Suprapubic skin (tissue), 3 donors: ENCODE measurements around the gene PCDHA11.

Experiments
- CTCF ChIP-seq, 2 donors: fragments of 200-600 bp in 1 of 2; fragments of 450-650 bp in 1 of 2; sonication (generic) in 1 of 2; IDR thresholded peaks; one replicate each; pipeline ENCODE4 v1.5.1; 2016 to 2019; ENCODE audit warnings: antibody characterized with exemption in 2 of 2, mild to moderate bottlenecking in 1 of 2, moderate library complexity in 1 of 2
- EP300 ChIP-seq: sonication (generic); formaldehyde crosslinking; IDR thresholded peaks from one replicate; pipeline ENCODE4 v1.6.1; 2017; ENCODE audit warnings: antibody characterized with exemption
- POLR2A ChIP-seq, 2 donors: fragments of 450-650 bp; IDR thresholded peaks; one replicate each; pipeline ENCODE4 v1.6.1; 2017; ENCODE audit warnings: antibody characterized with exemption in 2 of 2, mild to moderate bottlenecking in 2 of 2, moderate library complexity in 2 of 2

GRCh38 chr5:140868721-140869554, at the start of gene PCDHA11:
- TF ChIP-seq CTCF (IDR thresholded peaks at IDR 0.05) = no peak
- no peak for TF ChIP-seq POLR2A (IDR thresholded peaks at IDR 0.05)
- TF ChIP-seq EP300 = no peak
